Measurements from ENCODE around the gene FBXO36.

GRCh38 chr2:229887441-229887840, 34.9 kb upstream of the FBXO36 start:
- TF ChIP-seq CTCF (IDR thresholded peaks at IDR 0.05): no peak
- no peak for TF ChIP-seq POLR2A (IDR thresholded peaks at IDR 0.05)

Data from thyroid gland (tissue), 4 donors.